GM19025 (cell line): ENCODE results near the gene MAP3K13.

Source experiments
- ATAC-seq: cut with Tn5 transposase; IDR thresholded peaks from one replicate; pipeline ENCODE4 v1.9.1; 2021; ENCODE audit warnings: mild to moderate bottlenecking, low read depth, moderate library complexity; ENCODE audit not compliant: unreplicated experiment

MAP3K13 gene

GRCh38 chr3:185362850-185363661 lies at the start of gene MAP3K13:
TSS of gene MAP3K13 (plus strand) at chr3:185363136. CDS start at chr3:185428582, 65,446 bp downstream.
- ATAC-seq, result peak; percentile 96

GRCh38 chr3:185313693-185314246 lies 49.2 kb upstream of the MAP3K13 start:
- ATAC-seq, result no peak

- no peak for ATAC-seq
These were observed 46.1 kb upstream of the MAP3K13 start for GRCh38 chr3:185316740-185317412.

- ATAC-seq, result no peak
These were observed 45.3 kb upstream of the MAP3K13 start for GRCh38 chr3:185317674-185318073.

- no peak for ATAC-seq
These were observed 44.8 kb upstream of the MAP3K13 start for GRCh38 chr3:185318141-185318540.

- no peak for ATAC-seq
These were observed 43.1 kb upstream of the MAP3K13 start for GRCh38 chr3:185319801-185320200.

- ATAC-seq, result no peak
These were observed 42.0 kb upstream of the MAP3K13 start for GRCh38 chr3:185320949-185321348.

GRCh38 chr3:185322101-185322719 lies 40.7 kb upstream of the MAP3K13 start:
- ATAC-seq, result no peak

GRCh38 chr3:185325946-185326791 lies 36.8 kb upstream of the MAP3K13 start:
- ATAC-seq, result no peak

- ATAC-seq, result no peak
These were observed 35.9 kb upstream of the MAP3K13 start for GRCh38 chr3:185327062-185327461.

GRCh38 chr3:185328324-185329004 lies 34.5 kb upstream of the MAP3K13 start:
- no peak for ATAC-seq

GRCh38 chr3:185330238-185330637 lies 32.7 kb upstream of the MAP3K13 start:
- ATAC-seq, result no peak

GRCh38 chr3:185330644-185331043 lies 32.3 kb upstream of the MAP3K13 start:
- no peak for ATAC-seq

GRCh38 chr3:185332026-185332735 lies 30.8 kb upstream of the MAP3K13 start:
- ATAC-seq, result peak; percentile 97

GRCh38 chr3:185335799-185336198 lies 27.1 kb upstream of the MAP3K13 start:
- no peak for ATAC-seq

- ATAC-seq, result no peak
These were observed 25.6 kb upstream of the MAP3K13 start for GRCh38 chr3:185337231-185337816.

- no peak for ATAC-seq
These were observed 23.0 kb upstream of the MAP3K13 start for GRCh38 chr3:185339945-185340344.

- ATAC-seq, result no peak
These were observed 22.2 kb upstream of the MAP3K13 start for GRCh38 chr3:185340751-185341150.
